ENCODE data around the gene FLNB. TPM values are rescaled to one million over a fixed set of nuclear protein-coding genes. Genes with fewer than 3 reads are reported as not detected.

FLNB gene
- total and polyA plus RNA-seq, 2 experiments from 2014 or later = 69.4 to 172 TPM

DNA sequence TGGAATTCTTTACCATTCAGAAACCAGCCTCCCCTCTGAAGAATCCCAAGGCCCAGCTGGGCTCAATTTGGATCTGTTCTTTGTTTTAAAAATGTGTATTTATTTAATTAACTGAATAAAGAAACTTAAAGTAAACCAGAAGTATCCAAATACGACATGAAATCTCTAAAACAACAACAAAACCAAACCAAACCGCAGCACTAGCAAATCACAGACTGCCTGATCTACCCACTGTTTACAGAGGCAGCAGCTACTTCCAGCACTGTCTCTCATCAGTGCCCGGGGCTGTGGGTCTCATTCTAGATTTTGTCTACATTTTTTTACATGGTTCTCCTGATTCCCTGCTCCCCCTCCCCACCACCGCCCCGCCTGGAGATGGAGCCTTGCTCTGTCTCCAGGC, 2.3 kb downstream of the FLNB start:
- Histone ChIP-seq H4K20me1 (ENCODE audit: insufficient read depth, poor library complexity, severe bottlenecking) (peaks cover 41% of the 10 kb centered on the region), H3K4me1 (ENCODE audit: insufficient read depth) (peaks cover 46% of the 10 kb centered on the region), H3K79me2 (peaks cover 73% of the 10 kb centered on the region), H3K36me3 (replicated peaks; ENCODE audit: insufficient read depth, low read depth) (no peaks in the 10 kb centered on the region), H3K9me2 (replicated peaks; ENCODE audit: insufficient read depth) (no peaks in the 10 kb centered on the region), H3K27me3 (no peaks in the 10 kb centered on the region), H3K4me2 (peak overlapping the region; percentile 85), H2AFZ (no peak overlapping the region), H3K9me3 (ENCODE audit: low read depth) (no peaks in the 10 kb centered on the region), H3K4me3 (peak overlapping the region; percentile 100), H3K27ac (peak overlapping the region; percentile 95)
- peak; percentile 27 for DNase-seq (ENCODE audit: low spot score)
- 35% methylated on average over 5 of the region's 5 CpGs for whole genome bisulfite sequencing (ENCODE audit: low lambda C conversion rate, missing lambda C conversion rate)
- TF ChIP-seq EZH2 (IDR thresholded peaks at IDR 0.05; ENCODE audit: borderline replicate concordance) = no peak
- TF ChIP-seq EZH2phosphoT487 (IDR thresholded peaks at IDR 0.05; ENCODE audit: low read depth, severe bottlenecking, unreplicated experiment) = no peak
- TF ChIP-seq, protein P1, sequence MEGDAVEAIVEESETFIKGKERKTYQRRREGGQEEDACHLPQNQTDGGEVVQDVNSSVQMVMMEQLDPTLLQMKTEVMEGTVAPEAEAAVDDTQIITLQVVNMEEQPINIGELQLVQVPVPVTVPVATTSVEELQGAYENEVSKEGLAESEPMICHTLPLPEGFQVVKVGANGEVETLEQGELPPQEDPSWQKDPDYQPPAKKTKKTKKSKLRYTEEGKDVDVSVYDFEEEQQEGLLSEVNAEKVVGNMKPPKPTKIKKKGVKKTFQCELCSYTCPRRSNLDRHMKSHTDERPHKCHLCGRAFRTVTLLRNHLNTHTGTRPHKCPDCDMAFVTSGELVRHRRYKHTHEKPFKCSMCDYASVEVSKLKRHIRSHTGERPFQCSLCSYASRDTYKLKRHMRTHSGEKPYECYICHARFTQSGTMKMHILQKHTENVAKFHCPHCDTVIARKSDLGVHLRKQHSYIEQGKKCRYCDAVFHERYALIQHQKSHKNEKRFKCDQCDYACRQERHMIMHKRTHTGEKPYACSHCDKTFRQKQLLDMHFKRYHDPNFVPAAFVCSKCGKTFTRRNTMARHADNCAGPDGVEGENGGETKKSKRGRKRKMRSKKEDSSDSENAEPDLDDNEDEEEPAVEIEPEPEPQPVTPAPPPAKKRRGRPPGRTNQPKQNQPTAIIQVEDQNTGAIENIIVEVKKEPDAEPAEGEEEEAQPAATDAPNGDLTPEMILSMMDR (IDR thresholded peaks at IDR 0.05; ENCODE audit: poor library complexity) = no peak

DNA sequence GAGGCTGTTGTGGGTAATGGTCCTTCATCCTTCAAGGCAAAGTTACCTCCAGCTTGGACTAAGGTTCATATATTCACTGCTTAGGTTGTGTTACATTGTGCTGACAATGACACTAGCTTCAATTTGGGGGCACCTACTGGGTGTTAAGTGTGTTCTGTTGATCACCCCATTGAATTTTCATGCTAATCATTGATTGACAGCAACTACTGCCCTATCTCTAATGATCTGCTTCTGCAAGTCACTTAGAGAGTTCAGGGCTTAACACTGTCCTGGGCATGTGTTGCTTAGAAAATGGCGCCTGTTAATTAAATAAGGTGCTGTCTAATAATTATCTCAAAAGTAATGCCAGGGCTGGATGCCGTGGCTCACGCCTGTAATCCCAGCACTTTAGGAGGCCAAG, 3.4 kb downstream of the FLNB start:
- H3K4me1 ChIP-seq (ENCODE audit: insufficient read depth) = peaks cover 57% of the 10 kb centered on the region
- TF ChIP-seq EZH2phosphoT487 (IDR thresholded peaks at IDR 0.05; ENCODE audit: low read depth, severe bottlenecking, unreplicated experiment) = no peak
- peaks cover 83% of the 10 kb centered on the region for H3K79me2 ChIP-seq
- no peaks in the 10 kb centered on the region for H3K9me3 ChIP-seq (ENCODE audit: low read depth)
- DNase-seq (ENCODE audit: low spot score) = no peak
- peak overlapping the region; percentile 95 for H3K27ac ChIP-seq
- H2AFZ ChIP-seq = no peak overlapping the region
- 90% methylated on average over 3 of the region's 3 CpGs for WGBS (ENCODE audit: low lambda C conversion rate, missing lambda C conversion rate)
- H3K4me2 ChIP-seq = peak overlapping the region; percentile 85
- peaks cover 49% of the 10 kb centered on the region for H4K20me1 ChIP-seq (ENCODE audit: insufficient read depth, poor library complexity, severe bottlenecking)
- H3K9me2 ChIP-seq (replicated peaks; ENCODE audit: insufficient read depth) = no peaks in the 10 kb centered on the region
- H3K36me3 ChIP-seq (replicated peaks; ENCODE audit: insufficient read depth, low read depth) = no peaks in the 10 kb centered on the region
- no peaks in the 10 kb centered on the region for H3K27me3 ChIP-seq
- no peak overlapping the region for H3K4me3 ChIP-seq

DNA sequence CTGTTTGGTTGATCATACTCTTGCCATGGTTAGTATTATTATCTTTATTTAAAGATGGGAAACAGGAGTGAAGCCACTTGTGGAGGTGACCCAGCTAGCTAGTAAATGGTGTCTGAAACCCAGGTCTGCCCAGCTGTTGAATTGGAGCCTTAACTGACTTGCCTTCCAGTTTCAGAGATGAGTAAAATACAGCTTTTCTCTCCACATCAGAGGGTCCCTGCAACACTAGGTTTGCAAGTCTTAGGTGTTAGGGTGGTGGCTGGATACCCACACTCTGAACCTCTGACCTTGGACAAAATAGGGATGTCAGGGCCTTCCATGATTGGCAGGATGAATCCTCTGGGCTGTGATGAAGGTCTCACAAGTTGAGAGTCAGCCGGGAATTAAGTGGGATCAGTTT, 4.1 kb downstream of the FLNB start:
- DNase-seq (ENCODE audit: low spot score) = no peak
- Histone ChIP-seq H3K27ac (peak overlapping the region; percentile 80), H3K27me3 (no peaks in the 10 kb centered on the region), H3K9me3 (ENCODE audit: low read depth) (no peaks in the 10 kb centered on the region), H4K20me1 (ENCODE audit: insufficient read depth, poor library complexity, severe bottlenecking) (peaks cover 49% of the 10 kb centered on the region), H3K79me2 (peaks cover 90% of the 10 kb centered on the region), H3K36me3 (replicated peaks; ENCODE audit: insufficient read depth, low read depth) (no peaks in the 10 kb centered on the region), H3K4me2 (peak overlapping the region; percentile 85), H3K9me2 (replicated peaks; ENCODE audit: insufficient read depth) (no peaks in the 10 kb centered on the region), H3K4me3 (no peak overlapping the region), H3K4me1 (ENCODE audit: insufficient read depth) (peaks cover 64% of the 10 kb centered on the region), H2AFZ (no peak overlapping the region)
- 67% methylated on average over 1 of the region's 1 CpG for WGBS (ENCODE audit: low lambda C conversion rate, missing lambda C conversion rate)
- TF ChIP-seq EZH2 (IDR thresholded peaks at IDR 0.05; ENCODE audit: borderline replicate concordance) (no peak), EZH2phosphoT487 (IDR thresholded peaks at IDR 0.05; ENCODE audit: low read depth, severe bottlenecking, unreplicated experiment) (no peak)
- TF ChIP-seq, protein P1 (IDR thresholded peaks at IDR 0.05; ENCODE audit: poor library complexity) = no peak

DNA sequence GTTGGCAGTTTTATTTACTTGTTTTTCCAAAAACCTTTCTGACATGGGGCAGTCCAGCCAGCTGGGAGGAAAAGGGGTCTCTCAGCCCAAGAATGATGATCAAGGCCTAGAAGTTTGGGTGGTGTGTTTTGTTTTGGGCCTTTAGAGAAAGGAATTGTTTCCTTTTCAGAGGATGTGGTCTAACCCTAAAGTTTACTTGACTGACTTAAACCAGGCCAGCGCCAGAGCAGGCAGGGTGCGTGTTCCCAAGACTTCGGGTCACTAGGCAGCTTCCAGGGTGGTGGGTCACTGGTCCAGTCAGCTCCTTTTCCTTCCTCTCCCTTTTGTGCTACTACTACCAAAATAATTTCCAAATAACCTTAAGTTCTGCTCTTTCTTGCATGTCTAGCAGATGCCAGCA, 4.9 kb downstream of the FLNB start:
- H3K4me1 ChIP-seq (ENCODE audit: insufficient read depth) = peaks cover 71% of the 10 kb centered on the region
- H4K20me1 ChIP-seq (ENCODE audit: insufficient read depth, poor library complexity, severe bottlenecking) = peaks cover 49% of the 10 kb centered on the region

More for the DNA sequence above, 4.9 kb downstream of the FLNB start:
- H3K27ac ChIP-seq = peak overlapping the region; percentile 80
- H3K4me3 ChIP-seq = no peak overlapping the region
- no peaks in the 10 kb centered on the region for H3K36me3 ChIP-seq (replicated peaks; ENCODE audit: insufficient read depth, low read depth)
- DNase-seq (ENCODE audit: low spot score) = no peak
- H3K9me3 ChIP-seq (ENCODE audit: low read depth) = no peaks in the 10 kb centered on the region
- no peak overlapping the region for H2AFZ ChIP-seq
- WGBS (ENCODE audit: low lambda C conversion rate, missing lambda C conversion rate) = 91% methylated on average over 3 of the region's 3 CpGs
- peaks cover 98% of the 10 kb centered on the region for H3K79me2 ChIP-seq
- TF ChIP-seq EZH2 (IDR thresholded peaks at IDR 0.05; ENCODE audit: borderline replicate concordance) = no peak
- no peak for TF ChIP-seq EZH2phosphoT487 (IDR thresholded peaks at IDR 0.05; ENCODE audit: low read depth, severe bottlenecking, unreplicated experiment)
- TF ChIP-seq, protein P1 (IDR thresholded peaks at IDR 0.05; ENCODE audit: poor library complexity) = no peak
- H3K9me2 ChIP-seq (replicated peaks; ENCODE audit: insufficient read depth) = no peaks in the 10 kb centered on the region
- peak overlapping the region; percentile 85 for H3K4me2 ChIP-seq
- H3K27me3 ChIP-seq = no peaks in the 10 kb centered on the region

All from hepatocyte (in vitro differentiated cells).